Suprapubic skin (tissue), 4 donors: ENCODE data around the gene TESK1. TPM values are rescaled to one million over a fixed set of nuclear protein-coding genes. Genes with fewer than 3 reads are reported as not detected.

Experiments used
- DNase-seq, 2 donors: peaks; one replicate each; pipeline ENCODE4 v3.0.0-alpha.2; 2019; ENCODE audit warnings: low spot score in 2 of 2
- H3K27ac ChIP-seq: fragments of 200-600 bp; sonication (generic); one replicate; pipeline ENCODE4 v1.5.1; 2019
- H3K27me3 ChIP-seq: fragments of 200-600 bp; sonication (generic); one replicate; pipeline ENCODE4 v1.5.1; 2019
- H3K36me3 ChIP-seq: fragments of 200-600 bp; sonication (generic); one replicate; pipeline ENCODE4 v1.5.1; 2019
- H3K4me1 ChIP-seq: fragments of 200-600 bp; sonication (generic); one replicate; pipeline ENCODE4 v1.5.1; 2019
- H3K4me3 ChIP-seq: fragments of 200-600 bp; sonication (generic); one replicate; pipeline ENCODE4 v1.5.1; 2019; ENCODE audit warnings: mild to moderate bottlenecking
- H3K9me3 ChIP-seq: fragments of 200-600 bp; sonication (generic); one replicate; pipeline ENCODE4 v1.5.1; 2019
- EP300 ChIP-seq: sonication (generic); formaldehyde crosslinking; IDR thresholded peaks from one replicate; pipeline ENCODE4 v1.6.1; 2017; ENCODE audit warnings: antibody characterized with exemption
- POLR2A ChIP-seq, 2 donors: fragments of 450-650 bp; IDR thresholded peaks; one replicate each; pipeline ENCODE4 v1.6.1; 2017; ENCODE audit warnings: antibody characterized with exemption in 2 of 2, mild to moderate bottlenecking in 2 of 2, moderate library complexity in 2 of 2
- POLR2AphosphoS5 ChIP-seq, 3 donors: sonication (generic); formaldehyde crosslinking; IDR thresholded peaks; one replicate each; pipeline ENCODE4 v1.6.1; 2017; ENCODE audit warnings: antibody characterized with exemption in 3 of 3
- WGBS: methylation state at CpG from one replicate; pipeline ENCODE4 v1.1.5; 2018; 5-methylcytosine and 5-hydroxymethylcytosine counted together
- total RNA-seq, 4 donors: library from RNA; depleted of rRNA; stranded (reverse); fragments of >200 nt; gene quantifications; one replicate each; pipeline ENCODE4 v1.1.0, GENCODE V29; 2016
- TF ChIP-seq, protein P1 (sequence below), 2 donors: fragments of 200-600 bp in 1 of 2; fragments of 450-650 bp in 1 of 2; sonication (generic) in 1 of 2; IDR thresholded peaks; one replicate each; pipeline ENCODE4 v1.5.1; 2016 to 2019; ENCODE audit warnings: antibody characterized with exemption in 2 of 2, mild to moderate bottlenecking in 1 of 2, moderate library complexity in 1 of 2

TESK1 gene, protein sequence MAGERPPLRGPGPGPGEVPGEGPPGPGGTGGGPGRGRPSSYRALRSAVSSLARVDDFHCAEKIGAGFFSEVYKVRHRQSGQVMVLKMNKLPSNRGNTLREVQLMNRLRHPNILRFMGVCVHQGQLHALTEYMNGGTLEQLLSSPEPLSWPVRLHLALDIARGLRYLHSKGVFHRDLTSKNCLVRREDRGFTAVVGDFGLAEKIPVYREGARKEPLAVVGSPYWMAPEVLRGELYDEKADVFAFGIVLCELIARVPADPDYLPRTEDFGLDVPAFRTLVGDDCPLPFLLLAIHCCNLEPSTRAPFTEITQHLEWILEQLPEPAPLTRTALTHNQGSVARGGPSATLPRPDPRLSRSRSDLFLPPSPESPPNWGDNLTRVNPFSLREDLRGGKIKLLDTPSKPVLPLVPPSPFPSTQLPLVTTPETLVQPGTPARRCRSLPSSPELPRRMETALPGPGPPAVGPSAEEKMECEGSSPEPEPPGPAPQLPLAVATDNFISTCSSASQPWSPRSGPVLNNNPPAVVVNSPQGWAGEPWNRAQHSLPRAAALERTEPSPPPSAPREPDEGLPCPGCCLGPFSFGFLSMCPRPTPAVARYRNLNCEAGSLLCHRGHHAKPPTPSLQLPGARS
- 10 to 100 TPM; 34.1 to 50.7 (median 46.5) TPM for total RNA-seq

- WGBS: under 1% methylated on average over 15 of the region's 55 CpGs
- DNase-seq: peak; percentile 86
- Histone ChIP-seq H3K27me3 (no peaks in the 10 kb centered on the region), H3K36me3 (peaks cover 25% of the 10 kb centered on the region), H3K4me3 (peak within 1 kb of the TSS; percentile 91), H3K27ac (peak within 1 kb of the TSS; percentile 95), H3K9me3 (no peaks in the 10 kb centered on the region), H3K4me1 (peaks cover 42% of the 10 kb centered on the region)
- TF ChIP-seq, protein P1, sequence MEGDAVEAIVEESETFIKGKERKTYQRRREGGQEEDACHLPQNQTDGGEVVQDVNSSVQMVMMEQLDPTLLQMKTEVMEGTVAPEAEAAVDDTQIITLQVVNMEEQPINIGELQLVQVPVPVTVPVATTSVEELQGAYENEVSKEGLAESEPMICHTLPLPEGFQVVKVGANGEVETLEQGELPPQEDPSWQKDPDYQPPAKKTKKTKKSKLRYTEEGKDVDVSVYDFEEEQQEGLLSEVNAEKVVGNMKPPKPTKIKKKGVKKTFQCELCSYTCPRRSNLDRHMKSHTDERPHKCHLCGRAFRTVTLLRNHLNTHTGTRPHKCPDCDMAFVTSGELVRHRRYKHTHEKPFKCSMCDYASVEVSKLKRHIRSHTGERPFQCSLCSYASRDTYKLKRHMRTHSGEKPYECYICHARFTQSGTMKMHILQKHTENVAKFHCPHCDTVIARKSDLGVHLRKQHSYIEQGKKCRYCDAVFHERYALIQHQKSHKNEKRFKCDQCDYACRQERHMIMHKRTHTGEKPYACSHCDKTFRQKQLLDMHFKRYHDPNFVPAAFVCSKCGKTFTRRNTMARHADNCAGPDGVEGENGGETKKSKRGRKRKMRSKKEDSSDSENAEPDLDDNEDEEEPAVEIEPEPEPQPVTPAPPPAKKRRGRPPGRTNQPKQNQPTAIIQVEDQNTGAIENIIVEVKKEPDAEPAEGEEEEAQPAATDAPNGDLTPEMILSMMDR (IDR thresholded peaks at IDR 0.05): no peak
- TF ChIP-seq POLR2AphosphoS5 (IDR thresholded peaks at IDR 0.05): no peak
- TF ChIP-seq EP300: no peak
- no peak for TF ChIP-seq POLR2A (IDR thresholded peaks at IDR 0.05)
Observed at GRCh38 chr9:35604578-35605350, at the start of gene TESK1. Gene TESK1 (plus strand): TSS chr9:35605262. CDS start chr9:35605620, 358 bp downstream.

- Histone ChIP-seq H3K9me3 (no peaks in the 10 kb centered on the region), H3K4me1 (peaks cover 13% of the 10 kb centered on the region), H3K36me3 (peaks cover 53% of the 10 kb centered on the region), H3K27me3 (no peaks in the 10 kb centered on the region), H3K27ac (no peak overlapping the region), H3K4me3 (no peak overlapping the region)
- DNase-seq: no peak
- TF ChIP-seq, protein P1 (IDR thresholded peaks at IDR 0.05): no peak
- TF ChIP-seq POLR2A (IDR thresholded peaks at IDR 0.05): no peak
- TF ChIP-seq EP300: no peak
- no peak for TF ChIP-seq POLR2AphosphoS5 (IDR thresholded peaks at IDR 0.05)
- 91% methylated on average over 9 of the region's 10 CpGs for WGBS
Observed at GRCh38 chr9:35555881-35556280, 49.2 kb upstream of the TESK1 start.

DNA sequence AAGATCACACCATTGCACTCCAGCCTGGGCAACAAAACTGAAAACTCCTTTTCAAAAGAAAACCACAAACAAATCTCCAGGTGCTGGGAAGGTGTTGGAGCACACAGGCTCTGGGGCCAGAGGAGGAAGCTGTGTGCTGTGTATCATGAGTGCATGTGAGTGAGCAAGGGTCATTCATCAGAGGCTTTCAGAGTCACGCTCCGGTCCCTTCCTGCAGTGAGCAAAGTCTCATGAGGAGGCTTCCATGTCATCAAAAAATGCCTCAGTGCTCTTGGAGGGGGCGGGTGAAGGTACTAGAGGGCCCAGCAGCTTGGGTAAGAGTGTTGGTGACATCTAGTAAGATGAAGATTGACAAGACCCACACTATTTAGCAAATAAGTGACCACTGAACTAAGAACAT is 48.3 kb upstream of the TESK1 start:
- no peaks in the 10 kb centered on the region for H3K27me3 ChIP-seq
- DNase-seq: no peak
- H3K36me3 ChIP-seq: peaks cover 55% of the 10 kb centered on the region
- H3K4me3 ChIP-seq: no peak overlapping the region
- peaks cover 13% of the 10 kb centered on the region for H3K4me1 ChIP-seq
- 94% methylated on average over 3 of the region's 3 CpGs for WGBS
- H3K9me3 ChIP-seq: no peaks in the 10 kb centered on the region
- H3K27ac ChIP-seq: no peak overlapping the region
- TF ChIP-seq EP300 (no peak), POLR2AphosphoS5 (IDR thresholded peaks at IDR 0.05) (no peak), POLR2A (IDR thresholded peaks at IDR 0.05) (no peak)
- TF ChIP-seq, protein P1 (IDR thresholded peaks at IDR 0.05): no peak

- Histone ChIP-seq H3K4me3 (no peak overlapping the region), H3K27me3 (no peaks in the 10 kb centered on the region), H3K9me3 (no peaks in the 10 kb centered on the region), H3K4me1 (peaks cover 19% of the 10 kb centered on the region), H3K36me3 (peaks cover 55% of the 10 kb centered on the region), H3K27ac (no peak overlapping the region)
- 68% methylated on average over 6 of the region's 6 CpGs for WGBS
- no peak for DNase-seq
- TF ChIP-seq POLR2A (IDR thresholded peaks at IDR 0.05) (no peak), POLR2AphosphoS5 (IDR thresholded peaks at IDR 0.05) (no peak), EP300 (no peak)
- TF ChIP-seq, protein P1 (IDR thresholded peaks at IDR 0.05): no peak
Observed at GRCh38 chr9:35557320-35557719, 47.7 kb upstream of the TESK1 start.
